ENCODE data around the gene NHERF1.

DNA sequence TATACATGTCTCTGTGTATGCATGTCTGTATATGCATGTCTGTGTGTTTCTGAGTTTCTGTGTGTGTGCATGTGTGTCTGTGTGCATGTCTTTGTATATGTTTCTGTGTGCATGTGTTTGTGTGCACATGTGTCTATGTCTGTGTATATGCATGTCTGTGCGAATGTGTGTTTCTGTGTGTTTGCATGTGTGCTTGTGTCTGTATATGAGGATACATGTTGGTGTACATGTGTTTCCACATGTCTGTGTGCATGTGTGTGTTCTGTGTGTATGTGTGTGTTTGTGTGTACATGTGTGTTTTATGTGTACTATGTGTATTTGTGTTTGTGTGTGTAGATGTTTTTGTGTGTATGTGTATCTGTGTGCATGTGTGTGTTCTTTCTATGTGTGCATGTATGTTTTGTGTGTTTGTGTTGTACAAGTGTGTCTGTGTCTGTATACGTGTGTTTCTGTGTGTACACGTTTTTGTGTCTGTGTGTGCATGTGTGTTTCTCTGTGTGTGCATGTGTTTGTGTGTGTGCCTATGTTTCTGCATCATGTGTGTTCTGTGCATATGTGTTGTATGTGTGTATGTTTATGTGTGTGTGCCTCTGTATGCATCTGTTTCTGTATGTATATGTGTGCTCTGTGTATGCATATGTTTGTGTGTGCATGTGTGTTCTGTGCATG lies 20.3 kb upstream of the NHERF1 start:
- TF ChIP-seq, protein P1, sequence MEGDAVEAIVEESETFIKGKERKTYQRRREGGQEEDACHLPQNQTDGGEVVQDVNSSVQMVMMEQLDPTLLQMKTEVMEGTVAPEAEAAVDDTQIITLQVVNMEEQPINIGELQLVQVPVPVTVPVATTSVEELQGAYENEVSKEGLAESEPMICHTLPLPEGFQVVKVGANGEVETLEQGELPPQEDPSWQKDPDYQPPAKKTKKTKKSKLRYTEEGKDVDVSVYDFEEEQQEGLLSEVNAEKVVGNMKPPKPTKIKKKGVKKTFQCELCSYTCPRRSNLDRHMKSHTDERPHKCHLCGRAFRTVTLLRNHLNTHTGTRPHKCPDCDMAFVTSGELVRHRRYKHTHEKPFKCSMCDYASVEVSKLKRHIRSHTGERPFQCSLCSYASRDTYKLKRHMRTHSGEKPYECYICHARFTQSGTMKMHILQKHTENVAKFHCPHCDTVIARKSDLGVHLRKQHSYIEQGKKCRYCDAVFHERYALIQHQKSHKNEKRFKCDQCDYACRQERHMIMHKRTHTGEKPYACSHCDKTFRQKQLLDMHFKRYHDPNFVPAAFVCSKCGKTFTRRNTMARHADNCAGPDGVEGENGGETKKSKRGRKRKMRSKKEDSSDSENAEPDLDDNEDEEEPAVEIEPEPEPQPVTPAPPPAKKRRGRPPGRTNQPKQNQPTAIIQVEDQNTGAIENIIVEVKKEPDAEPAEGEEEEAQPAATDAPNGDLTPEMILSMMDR (IDR thresholded peaks at IDR 0.05) = no peak
- no peak for TF ChIP-seq POLR2AphosphoS5 (IDR thresholded peaks at IDR 0.05)

Measured in suprapubic skin (tissue), 3 donors.